DND-41 (cell line): ENCODE data around the gene TEF.

Experiments
- CTCF ChIP-seq: IDR thresholded peaks from 2 replicates; pipeline ENCODE4 v1.5.1; 2012; ENCODE audit warnings: borderline replicate concordance, low read length, moderate library complexity, mild to moderate bottlenecking; ENCODE audit not compliant: poor library complexity, severe bottlenecking; ENCODE audit errors: extremely low read depth
- EZH2 ChIP-seq: IDR thresholded peaks from 3 replicates; pipeline ENCODE4 v1.6.1; 2012; ENCODE audit warnings: borderline replicate concordance, low read depth, mild to moderate bottlenecking, moderate library complexity, low read length, inconsistent platforms; ENCODE audit not compliant: severe bottlenecking

GRCh38 chr22:41387341-41387740 lies 5.6 kb downstream of the TEF start:
- no peak for TF ChIP-seq CTCF
- no peak for TF ChIP-seq EZH2
